HG03378 (cell line): ENCODE results near the gene IBSP.

Source experiments
- ATAC-seq: cut with Tn5 transposase; IDR thresholded peaks from one replicate; pipeline ENCODE4 v1.9.1; 2021; ENCODE audit warnings: mild to moderate bottlenecking, moderate library complexity; ENCODE audit not compliant: unreplicated experiment

The IBSP gene

GRCh38 chr4:87838205-87838604, 38.9 kb downstream of the IBSP start:
- no peak for ATAC-seq

DNA sequence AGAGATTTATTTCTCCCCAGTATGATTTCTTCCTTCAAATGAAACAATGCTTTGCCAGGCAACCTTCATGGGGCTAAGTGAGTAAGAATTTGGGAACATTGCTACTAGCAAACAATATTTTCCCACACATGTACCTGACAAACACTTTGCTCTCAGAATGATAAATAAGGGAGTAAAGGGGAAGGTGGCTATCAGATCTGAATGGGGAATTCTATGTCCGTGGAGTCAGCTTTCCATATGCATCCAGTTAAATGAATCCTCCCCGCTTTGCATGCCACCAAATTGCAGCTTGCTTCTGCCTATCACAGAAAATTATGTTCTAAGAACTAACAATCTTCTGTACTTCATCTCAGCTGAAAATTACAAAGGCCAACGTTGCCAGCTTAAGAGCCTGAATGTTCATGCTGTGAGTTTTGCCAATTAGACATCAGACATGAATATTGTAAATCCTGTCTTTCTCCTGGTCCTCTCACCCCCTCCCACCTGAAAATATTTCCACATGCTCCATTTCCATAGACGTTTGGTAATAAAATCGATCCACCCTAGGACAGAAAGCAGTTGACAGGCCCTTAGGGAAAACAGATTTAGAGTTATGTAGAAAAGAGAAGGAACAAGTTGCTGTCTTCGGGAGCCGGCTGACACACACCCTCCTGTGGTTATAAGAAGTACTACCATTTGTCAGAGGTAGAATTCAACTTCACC, 39.7 kb downstream of the IBSP start:
- no peak for ATAC-seq

DNA sequence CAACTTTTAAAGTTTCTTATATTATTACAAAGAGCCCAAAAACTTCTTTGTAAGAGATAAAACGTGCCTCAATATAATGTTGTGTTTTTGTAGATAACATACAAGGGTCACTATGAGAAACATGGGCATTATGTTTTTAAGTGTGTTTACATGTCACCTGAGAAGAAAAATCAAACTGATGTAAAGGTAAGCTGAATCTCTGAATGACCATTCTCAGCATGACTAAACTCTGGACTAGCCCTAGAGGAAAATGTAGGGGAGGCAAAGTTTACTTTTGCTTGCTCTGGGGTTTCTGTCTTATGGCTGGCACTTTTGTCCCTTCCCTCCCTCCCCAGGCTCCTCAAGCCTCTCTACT, 40.2 kb downstream of the IBSP start:
- ATAC-seq = no peak

DNA sequence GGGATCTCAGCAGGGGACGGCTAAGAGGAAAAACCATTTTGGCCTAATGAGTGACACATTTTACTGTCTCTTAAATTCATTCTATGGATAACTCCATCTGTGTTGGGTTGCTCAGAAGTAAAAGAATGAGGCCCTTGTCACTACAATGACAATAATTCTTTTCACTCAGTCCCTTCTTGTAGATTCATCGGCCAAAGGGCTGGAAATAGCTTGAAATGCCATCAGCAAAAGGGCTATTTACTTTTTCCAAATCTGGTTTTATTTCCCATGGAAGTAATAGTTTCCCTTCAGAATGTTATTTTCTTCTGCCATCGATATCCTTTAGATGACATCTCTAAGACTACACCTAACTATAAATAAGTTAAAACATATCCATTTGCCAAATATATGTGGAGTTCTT, 40.8 kb downstream of the IBSP start:
- ATAC-seq = no peak

DNA sequence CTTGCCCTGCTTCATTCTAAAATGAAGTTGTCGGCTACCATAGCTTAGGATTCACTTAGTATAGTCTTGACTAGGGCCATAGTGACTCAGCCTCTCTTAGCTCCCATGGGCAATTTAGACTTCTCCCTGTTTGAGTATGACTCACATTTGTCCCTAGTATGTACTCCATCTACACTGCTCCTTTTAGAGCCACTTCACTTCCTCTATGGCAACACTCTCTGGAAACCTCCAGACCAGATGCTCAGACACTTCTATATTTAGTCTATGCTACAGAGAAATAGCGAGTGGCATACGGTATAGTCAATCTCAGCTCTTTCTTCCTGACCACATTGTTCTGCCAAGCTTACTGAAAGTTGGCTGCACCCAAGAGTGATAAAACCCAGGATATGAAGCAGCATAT, 44.6 kb downstream of the IBSP start:
- ATAC-seq = no peak

GRCh38 chr4:87844452-87844851, 45.1 kb downstream of the IBSP start:
- ATAC-seq = no peak

DNA sequence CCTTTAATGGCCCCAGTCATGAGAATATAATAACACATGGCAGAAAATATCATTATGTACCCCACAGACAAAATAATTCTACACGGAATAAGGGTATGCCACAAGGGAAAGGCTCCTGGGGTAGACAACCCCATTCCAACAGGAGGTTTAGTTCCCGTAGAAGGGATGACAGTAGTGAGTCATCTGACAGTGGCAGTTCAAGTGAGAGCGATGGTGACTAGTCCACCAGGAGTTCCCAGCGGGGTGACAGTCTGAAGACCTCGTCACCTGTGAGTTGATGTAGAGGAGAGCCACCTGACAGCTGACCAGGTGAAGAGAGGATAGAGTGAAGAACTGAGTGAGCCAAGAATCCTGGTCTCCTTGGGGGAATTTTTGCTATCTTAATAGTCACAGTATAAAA, 46.9 kb downstream of the IBSP start:
- no peak for ATAC-seq

DNA sequence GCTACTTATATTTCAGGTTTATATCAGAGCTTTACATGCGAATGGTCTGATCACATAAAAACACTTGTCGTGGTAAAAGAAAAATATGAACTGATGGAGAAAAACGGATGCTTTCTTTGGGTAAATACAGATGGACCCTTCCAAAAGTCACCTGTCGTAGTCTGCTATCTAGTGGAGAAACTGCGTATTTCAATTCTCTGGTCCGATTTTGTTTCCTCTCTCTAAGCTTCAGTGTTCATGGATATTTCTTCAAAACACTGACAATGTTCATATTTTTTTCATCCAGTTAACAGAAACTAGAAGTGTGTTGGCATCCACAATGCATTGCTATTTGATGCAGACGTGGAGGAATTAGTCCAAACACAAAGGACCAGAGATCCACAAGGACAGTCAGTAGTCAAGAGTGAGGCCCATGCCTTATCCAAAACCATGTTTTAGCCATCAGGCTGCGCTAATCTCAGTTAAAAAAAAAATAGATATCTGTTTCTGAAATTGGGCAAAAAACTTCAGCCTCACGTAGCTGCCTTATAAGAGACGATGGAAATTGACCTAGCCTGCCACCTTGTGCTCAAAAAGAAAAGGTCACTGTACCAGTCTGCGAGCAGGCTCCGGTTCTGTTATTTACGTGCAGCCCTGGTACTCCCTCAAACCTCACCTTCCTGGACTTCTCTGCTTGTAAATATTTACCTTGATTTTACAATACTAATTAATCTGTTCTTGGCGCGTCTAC, 49.4 kb downstream of the IBSP start:
- no peak for ATAC-seq

DNA sequence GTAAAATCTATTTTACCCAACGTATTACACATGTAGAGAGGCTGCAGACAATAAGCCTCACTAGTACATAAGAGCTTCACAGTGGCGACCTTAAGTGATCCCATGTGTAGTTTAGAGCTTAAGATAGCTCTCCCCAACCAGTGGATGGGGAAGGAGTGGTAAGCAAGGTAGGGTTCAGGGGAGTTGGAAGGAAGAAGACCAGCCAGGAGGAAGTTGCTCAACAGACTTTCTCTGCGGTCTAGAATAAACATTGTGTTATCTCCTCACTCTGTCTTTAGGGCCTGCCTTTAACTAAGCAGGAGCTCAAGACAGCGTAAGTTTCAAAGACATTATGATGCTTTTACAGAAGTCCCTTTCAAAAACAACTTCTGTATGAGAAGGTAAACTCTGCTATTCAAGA, 50.3 kb downstream of the IBSP start:
- ATAC-seq = no peak

- ATAC-seq = no peak
Measured at GRCh38 chr4:87851332-87851731, 52.0 kb downstream of the IBSP start.

DNA sequence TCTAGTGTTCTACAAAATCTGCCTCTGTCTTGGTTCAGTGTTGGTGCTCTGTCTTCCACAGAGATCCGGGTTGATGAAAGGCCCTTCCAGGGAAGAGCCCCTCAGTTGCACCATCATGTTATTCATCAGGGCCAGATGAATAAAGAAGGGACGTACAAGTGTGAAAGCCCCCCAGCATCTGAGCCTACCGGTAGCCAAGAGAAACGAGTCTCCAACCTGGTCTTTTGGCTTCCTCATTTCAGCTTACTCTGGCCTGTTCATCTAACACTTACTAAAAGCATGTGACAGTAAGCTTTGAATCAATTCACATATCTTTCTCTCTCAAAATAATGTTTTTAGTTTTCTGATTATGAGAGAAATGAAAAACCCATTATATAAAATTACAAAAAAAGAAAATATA, 52.6 kb downstream of the IBSP start:
- no peak for ATAC-seq

- ATAC-seq = no peak
Measured at GRCh38 chr4:87853108-87853507, 53.8 kb downstream of the IBSP start.

DNA sequence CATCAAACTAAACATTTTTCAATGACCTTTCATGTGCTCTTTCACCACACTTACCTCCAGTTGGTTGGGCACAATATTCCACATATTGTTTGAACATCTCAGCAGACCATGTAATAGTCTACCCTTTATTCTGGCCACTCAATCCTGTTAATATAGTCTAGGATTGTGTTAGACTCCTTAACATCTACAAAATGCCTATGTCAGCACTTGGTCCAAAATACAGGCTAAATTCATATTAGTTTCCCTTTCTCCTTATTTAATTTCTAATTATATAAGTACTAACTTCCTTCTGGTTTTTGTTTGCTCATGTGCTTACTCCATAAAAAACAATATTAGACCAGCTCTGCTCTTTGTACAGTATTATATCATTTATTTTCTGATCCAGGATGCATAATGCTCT, 54.5 kb downstream of the IBSP start:
- no peak for ATAC-seq

DNA sequence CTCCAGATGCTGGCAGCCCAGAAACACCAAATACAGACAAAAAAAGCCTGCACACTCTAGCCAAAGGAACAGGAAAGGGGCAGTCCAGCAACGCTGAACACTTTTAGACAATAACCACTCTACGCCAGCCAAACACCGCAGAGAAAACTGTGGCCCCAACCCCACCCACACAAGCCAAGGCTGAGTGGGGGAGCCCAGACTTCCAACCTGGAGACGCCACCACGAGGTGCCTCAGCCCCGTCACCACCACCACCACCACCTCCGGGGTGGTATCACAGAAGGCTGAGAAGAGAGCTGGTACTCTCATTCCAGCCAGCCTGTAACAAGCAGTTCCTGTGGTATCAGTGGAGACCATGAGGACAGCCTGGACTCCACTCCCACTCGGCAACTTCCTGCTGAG, 56.2 kb downstream of the IBSP start:
- ATAC-seq = no peak

DNA sequence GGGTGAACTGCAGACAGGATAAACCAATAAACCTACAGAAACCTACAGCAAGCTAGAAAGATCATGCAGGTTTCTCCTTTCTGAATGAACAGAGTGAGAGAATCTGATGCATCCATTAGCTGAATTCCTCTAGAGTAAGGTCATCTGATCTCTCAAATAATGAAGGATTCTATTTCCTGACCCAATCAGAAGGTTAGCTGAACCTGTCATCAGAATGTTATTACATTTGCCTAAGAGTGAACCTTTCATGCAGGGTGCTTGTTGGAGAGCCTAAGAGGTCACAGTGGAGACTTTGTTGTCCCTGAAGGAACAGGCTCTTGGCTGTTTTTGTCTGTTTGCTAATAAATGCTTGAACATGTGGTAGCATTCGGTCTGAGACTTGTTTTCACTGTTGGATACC, 57.5 kb downstream of the IBSP start:
- no peak for ATAC-seq

DNA sequence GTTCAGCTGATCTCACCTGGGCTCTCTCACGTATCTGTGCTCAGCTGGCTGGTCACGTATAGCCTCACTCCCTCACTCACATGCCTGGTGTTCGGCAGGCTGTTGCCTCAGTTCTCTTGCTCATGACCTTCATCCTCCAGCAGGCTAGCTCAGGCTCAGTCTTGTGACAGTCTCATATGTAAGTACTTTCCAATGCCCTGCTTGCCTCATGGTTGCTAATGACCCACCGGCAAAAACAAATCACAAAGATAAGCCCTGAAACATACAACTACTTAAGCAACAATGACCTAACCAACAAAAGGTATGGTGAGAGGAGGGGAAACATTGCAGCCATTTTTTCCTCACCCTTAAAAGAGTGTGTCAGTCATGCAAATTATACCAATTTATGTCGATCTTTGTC, 58.4 kb downstream of the IBSP start:
- ATAC-seq = no peak
